Transverse colon (tissue), 4 donors: ENCODE measurements around the gene MSI2.

Experiments
- EP300 ChIP-seq: sonication (generic); formaldehyde crosslinking; IDR thresholded peaks from one replicate; pipeline ENCODE4 v1.6.1; 2017; ENCODE audit warnings: antibody characterized with exemption, low read depth
- POLR2A ChIP-seq: fragments of 450-650 bp; IDR thresholded peaks from one replicate; pipeline ENCODE4 v1.6.1; 2016; ENCODE audit warnings: antibody characterized with exemption, mild to moderate bottlenecking, moderate library complexity
- POLR2AphosphoS5 ChIP-seq, 3 donors: sonication (generic); formaldehyde crosslinking; IDR thresholded peaks; one replicate each; pipeline ENCODE4 v1.6.1; 2016; ENCODE audit warnings: antibody characterized with exemption in 3 of 3
- TF ChIP-seq, protein P1 (sequence below), 5 experiments: fragments of 200-600 bp in 3 of 5; fragments of 450-650 bp in 2 of 5; sonication (generic) in 3 of 5; IDR thresholded peaks; 1 replicate in 2 of 5; 2 replicates in 3 of 5; pipeline ENCODE4 v1.5.1; 2016 to 2017; ENCODE audit warnings: antibody characterized with exemption in 5 of 5, inconsistent platforms in 3 of 5, mild to moderate bottlenecking in 2 of 5, moderate library complexity in 1 of 5

DNA sequence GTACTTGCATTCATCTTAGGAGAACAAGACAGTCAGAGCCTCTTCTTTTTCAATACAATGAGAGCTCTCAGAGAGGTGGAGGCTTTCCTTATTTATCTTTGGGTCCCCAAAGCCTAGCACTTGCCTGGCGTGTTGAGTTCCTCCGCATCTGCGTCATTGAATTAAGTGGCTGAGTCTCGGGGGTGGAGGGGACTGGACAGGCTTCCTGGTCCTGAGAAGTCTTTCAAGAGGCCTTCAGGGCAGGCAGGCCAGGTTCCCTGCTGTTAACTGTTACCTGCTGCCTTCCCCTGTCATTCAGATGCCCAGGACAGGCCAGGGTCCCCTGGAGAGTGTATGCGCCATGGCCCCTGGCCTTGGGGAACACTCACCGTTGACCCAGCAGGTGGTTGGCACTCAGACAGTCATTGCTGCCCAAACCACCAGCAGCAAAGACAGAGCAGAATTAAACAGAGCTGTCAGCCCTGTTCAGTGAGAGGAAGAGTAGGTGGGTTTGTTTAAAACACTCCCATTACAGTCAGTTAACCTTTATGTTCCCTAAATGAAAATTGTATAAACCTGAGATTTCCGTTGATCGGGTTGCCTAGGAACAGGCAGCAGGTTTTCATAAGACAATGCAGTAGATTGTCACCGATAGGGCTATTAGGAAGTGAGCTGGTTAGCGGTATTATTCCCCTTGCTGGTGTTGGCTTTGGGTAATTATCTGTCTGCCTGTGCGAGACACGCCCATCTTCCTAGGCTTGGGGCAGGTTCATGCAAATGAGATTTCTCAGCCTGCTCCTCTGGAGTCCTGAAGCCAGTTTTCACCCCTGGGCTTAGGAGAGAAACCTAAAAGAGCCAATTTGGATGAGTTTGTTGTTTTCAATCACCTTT, 356.1 kb downstream of the MSI2 start:
- TF ChIP-seq POLR2AphosphoS5 (IDR thresholded peaks at IDR 0.05) (no peak), POLR2A (no peak), EP300 (no peak)
- TF ChIP-seq, protein P1, sequence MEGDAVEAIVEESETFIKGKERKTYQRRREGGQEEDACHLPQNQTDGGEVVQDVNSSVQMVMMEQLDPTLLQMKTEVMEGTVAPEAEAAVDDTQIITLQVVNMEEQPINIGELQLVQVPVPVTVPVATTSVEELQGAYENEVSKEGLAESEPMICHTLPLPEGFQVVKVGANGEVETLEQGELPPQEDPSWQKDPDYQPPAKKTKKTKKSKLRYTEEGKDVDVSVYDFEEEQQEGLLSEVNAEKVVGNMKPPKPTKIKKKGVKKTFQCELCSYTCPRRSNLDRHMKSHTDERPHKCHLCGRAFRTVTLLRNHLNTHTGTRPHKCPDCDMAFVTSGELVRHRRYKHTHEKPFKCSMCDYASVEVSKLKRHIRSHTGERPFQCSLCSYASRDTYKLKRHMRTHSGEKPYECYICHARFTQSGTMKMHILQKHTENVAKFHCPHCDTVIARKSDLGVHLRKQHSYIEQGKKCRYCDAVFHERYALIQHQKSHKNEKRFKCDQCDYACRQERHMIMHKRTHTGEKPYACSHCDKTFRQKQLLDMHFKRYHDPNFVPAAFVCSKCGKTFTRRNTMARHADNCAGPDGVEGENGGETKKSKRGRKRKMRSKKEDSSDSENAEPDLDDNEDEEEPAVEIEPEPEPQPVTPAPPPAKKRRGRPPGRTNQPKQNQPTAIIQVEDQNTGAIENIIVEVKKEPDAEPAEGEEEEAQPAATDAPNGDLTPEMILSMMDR (IDR thresholded peaks at IDR 0.05), result no peak
